Choroid plexus epithelial cell (primary cell): ENCODE measurements around the gene PKD1.
"Not testable (repeated sequence)": the region's sequence is repeated elsewhere in the genome, so short reads cannot be mapped to it uniquely, and the experiment has no call there.

Source experiments
- DNase-seq: peaks from one replicate; pipeline ENCODE4 v3.0.0-alpha.2; 2010; ENCODE audit warnings: low read depth
- H3K4me3 ChIP-seq: 2 replicates; pipeline ENCODE4 v1.5.1; 2011; ENCODE audit warnings: low read depth, mild to moderate bottlenecking, control low read depth, low read length, moderate library complexity
- TF ChIP-seq, protein P1 (sequence below): conservative IDR thresholded peaks from 2 replicates; pipeline ENCODE4 v1.5.1; 2011; ENCODE audit warnings: low read depth, mild to moderate bottlenecking, control low read depth, inconsistent platforms, low read length, moderate library complexity

The PKD1 gene

DNA sequence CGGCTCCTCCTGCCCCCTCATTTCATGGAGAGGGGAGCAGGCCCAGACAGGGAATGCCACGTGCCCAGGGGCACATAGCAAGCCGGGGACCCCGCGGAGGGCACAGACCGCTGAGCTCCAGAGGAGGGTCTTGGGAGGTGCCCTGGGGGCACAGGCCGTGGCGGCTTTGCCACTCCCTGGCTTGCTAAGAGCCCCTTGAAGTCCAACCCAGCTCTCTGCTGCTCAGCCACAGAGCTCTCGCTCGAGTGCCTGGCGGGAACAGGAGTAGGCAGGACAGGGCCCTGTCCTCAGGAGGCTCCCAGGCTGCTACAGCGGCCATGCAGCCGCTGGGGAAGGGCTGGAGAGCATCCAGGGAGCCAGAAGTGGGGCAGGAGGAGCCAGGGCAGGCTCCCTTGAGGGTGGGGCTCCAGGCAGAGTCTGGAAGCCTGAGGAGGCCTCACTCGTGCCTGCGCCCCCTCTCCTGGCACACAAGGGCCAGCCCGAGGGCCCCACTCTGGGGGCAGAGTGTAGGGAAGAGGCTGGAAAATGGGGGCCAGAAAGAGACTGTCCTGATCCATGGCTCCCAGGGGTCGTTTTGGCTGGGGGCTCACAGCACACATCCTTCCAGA lies 8.3 kb upstream of the PKD1 start:
- TF ChIP-seq, protein P1, sequence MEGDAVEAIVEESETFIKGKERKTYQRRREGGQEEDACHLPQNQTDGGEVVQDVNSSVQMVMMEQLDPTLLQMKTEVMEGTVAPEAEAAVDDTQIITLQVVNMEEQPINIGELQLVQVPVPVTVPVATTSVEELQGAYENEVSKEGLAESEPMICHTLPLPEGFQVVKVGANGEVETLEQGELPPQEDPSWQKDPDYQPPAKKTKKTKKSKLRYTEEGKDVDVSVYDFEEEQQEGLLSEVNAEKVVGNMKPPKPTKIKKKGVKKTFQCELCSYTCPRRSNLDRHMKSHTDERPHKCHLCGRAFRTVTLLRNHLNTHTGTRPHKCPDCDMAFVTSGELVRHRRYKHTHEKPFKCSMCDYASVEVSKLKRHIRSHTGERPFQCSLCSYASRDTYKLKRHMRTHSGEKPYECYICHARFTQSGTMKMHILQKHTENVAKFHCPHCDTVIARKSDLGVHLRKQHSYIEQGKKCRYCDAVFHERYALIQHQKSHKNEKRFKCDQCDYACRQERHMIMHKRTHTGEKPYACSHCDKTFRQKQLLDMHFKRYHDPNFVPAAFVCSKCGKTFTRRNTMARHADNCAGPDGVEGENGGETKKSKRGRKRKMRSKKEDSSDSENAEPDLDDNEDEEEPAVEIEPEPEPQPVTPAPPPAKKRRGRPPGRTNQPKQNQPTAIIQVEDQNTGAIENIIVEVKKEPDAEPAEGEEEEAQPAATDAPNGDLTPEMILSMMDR, result no peak
- no peak overlapping the region for H3K4me3 ChIP-seq
- no peak for DNase-seq

DNA sequence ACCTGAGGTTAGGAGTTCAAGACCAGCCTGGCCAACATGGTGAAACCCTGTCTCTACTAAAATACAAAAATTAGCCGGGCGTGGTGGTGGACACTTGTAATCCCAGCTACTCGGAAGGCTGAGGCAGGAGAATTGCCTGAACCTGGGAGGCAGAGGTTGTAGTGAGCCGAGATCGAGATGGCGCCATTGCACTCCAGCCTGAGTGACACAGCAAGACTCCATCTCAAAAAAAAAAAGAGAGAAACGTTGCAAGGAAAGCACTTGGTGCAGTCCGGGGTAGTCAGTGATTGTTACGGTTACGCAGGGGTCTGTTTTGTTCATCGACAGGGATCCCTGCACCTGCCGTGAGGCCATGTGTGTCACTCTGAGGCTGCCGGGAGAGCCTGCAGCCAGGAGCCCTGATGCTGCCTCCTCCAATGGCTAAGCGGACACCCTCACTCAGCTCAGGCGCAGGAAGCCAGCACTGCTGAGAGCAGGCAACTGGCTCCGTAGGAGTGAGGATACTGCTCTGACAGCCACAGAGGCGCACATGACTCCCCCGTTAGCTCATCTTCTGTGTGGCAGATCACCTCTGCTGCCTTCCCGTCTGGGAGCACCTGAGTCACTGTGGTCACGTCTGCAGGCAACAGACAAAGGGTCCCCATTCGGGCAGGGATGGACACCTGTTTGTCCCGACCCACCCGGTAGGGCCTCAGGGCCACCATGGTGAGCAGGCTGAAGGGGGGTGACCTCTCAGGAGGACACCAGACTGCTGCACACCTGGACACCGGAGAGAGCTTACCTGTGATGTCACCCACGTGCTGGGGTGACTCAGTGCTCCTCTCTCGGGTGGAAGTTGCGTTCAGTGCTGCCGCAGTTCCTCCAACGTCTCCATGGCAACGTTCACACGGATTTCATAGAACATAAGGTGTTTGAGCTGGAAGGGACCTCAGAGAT lies 7.5 kb upstream of the PKD1 start:
- no peak overlapping the region for H3K4me3 ChIP-seq
- no peak for DNase-seq
- TF ChIP-seq, protein P1, result no peak

DNA sequence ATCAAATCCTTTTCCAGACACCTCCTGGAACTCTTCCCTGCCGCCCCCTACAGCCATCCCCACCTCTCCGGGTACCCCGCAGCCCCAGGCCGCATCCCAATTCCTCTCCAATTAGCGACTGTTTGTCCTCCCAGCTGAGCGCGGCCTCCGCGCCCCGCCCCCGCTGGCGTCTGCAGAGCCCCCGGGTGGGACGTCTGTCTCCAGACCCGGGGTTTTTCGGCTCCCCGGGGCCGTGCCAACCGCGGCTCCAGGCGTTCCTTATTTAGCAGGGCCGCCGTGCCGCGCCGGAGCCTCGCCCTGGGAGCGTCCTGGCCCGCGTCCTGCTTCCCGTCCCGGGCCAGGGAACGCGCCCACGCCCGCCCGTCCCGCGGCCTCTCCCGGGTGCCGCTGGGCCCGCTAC lies 627 bp downstream of the PKD1 start:
- not testable (repeated sequence) for DNase-seq
- H3K4me3 ChIP-seq, result peak overlapping the region; percentile 57

DNA sequence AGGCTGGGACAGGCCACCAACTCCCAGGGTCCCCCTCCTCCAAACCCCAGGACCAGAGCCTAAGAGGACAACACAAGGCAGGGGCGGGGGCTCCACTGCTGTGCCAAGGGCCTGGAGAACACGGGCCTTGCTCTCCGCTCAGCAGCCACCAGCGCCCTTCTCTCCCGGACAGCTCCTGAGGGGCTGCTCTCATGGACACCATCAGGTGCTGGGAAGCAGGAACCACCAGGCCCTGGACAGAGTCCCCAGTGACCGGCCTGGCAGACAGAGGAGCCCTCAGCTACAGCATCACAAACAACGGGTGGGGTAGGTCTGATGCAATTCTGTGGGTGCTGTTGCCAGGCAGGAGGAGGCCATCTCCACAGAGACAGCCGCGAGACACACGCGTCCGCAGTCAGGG lies 1.9 kb downstream of the PKD1 start:
- DNase-seq, result not testable (repeated sequence)
- peak overlapping the region; percentile 10 for H3K4me3 ChIP-seq

DNA sequence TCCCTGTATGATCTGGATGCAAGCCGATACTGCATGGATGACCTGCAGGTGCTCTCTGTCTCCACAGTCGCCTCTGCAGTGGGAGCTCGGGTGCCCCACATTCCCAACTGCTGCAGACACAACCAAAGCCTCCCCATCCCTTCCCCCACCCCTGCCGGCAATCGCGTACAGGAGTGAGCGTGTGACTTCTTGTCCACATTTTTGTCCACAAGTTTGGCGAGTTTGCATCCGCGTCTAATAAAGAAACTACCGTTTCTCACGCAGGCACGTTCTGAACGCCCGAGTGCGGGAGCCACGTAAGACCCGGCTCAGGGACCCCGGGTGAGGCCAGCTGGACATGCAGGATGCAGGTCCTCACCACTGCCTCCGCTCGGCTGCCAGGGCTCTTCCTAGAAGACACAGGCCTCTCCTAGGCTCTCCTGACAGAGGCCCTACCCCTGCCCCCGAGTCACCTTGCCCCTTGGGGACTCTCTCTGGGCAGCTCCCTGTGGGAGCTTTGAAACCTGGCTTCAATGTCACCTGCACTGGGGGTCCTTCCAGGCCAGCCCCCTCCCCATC lies 5.7 kb downstream of the PKD1 start:
- not testable (repeated sequence) for DNase-seq, H3K4me3 ChIP-seq

DNA sequence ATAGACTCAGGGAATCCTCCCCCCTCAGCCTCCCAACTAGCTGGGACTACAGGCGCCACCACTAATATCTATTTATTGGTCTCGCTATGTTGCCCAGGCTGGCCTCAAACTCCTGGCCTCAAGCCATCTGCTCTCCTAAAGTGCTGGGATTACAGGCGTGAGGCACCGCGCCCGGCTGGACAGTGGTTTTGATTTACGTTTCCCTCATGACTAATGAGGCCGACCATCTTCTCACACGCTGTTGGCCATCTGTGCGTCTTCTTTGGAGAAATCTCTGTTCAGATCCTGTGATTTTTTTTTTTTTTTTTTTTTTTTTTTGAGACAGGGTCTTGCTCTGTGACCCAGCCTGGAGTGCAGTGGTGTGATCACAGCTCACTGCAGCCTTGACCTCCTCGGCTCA lies 6.4 kb downstream of the PKD1 start:
- peak; percentile 60 for DNase-seq
- H3K4me3 ChIP-seq, result not testable (repeated sequence)

DNA sequence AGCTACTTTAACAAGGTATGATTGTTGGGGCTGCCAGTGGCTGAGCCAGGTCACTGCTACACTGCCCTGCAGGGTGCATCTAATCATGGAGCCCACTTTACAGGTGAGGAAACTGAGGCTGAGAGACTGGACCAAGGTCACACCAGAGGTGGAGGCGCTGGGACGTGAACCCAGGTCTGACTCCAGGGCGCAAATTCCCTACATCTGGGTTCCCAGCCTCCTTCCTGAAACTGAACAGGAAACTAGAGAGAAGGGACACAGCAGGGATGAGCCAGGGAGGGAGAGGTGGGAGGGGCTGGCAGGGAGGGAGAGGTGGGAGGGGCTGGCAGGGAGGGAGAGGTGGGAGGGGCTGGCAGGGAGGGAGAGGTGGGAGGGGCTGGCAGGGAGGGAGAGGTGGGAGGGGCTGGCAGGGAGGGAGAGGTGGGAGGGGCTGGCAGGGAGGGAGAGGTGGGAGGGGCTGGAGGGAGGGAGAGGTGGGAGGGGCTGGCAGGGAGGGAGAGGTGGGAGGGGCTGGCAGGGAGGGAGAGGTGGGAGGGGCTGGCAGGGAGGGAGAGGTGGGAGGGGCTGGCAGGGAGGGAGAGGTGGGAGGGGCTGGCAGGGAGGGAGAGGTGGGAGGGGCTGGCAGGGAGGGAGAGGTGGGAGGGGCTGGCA lies 7.9 kb downstream of the PKD1 start:
- peak; percentile 65 for DNase-seq
- H3K4me3 ChIP-seq, result not testable (repeated sequence)

DNA sequence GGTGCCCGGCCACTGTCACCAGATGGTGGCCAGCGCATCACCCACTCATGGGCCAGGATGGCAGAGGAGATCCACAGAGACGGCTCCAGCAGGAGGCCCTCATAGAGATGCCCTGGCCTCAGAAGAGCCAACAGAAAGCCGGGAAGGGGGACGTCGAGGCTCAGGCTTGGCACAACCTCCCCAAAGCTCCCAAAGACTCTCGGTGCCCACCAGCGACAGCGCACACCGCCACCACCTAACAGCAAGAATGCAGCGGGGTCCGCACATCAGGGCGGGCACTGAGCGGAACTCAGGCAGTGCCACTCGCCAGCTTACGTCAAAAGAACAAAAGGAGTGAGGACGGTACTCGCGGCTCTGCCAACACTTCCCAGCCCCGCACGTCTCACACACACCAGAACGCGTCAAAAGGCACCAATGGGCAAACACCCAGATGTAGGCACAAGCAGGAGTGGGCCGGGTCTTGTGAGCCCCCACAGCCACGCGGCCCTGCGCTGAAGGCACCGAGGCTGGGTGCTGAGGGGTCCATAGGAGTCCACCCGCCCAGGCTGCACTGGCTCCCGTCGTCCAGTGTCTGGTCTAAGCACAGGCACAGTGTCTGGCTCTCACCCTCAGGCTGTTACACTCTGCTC lies 8.7 kb downstream of the PKD1 start:
- not testable (repeated sequence) for H3K4me3 ChIP-seq

DNA sequence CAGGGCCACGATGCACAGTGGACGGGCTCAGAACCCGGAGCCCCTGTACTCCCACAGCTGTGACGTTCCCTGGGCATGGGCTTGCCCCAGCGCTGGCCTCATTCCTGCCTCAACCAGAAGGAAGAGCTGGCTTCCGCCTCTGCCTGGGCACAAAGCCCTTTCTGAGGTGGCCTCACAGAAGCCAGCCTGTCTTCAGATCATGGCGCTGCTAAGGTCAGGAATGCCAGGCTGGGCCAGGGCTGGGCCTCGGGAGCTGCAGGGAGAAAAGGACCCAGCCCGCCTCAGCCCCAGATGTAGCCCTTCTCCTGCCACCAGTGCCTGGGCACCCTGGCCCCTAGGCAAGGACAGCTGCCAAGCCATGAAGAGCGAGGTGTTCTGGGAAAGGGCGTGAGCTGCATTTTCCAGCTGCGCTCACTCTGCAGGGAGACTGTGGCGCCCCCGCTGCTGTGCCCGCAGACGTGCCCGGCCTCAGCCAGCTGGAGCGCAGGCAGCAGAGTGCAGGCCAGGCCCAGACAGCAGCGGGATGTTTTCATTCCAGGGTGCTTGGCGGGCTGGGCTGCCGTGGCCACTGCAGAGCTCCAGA lies 9.4 kb downstream of the PKD1 start:
- not testable (repeated sequence) for DNase-seq, H3K4me3 ChIP-seq

More for the DNA sequence above, 8.7 kb downstream of the PKD1 start:
- not testable (repeated sequence) for DNase-seq

DNA sequence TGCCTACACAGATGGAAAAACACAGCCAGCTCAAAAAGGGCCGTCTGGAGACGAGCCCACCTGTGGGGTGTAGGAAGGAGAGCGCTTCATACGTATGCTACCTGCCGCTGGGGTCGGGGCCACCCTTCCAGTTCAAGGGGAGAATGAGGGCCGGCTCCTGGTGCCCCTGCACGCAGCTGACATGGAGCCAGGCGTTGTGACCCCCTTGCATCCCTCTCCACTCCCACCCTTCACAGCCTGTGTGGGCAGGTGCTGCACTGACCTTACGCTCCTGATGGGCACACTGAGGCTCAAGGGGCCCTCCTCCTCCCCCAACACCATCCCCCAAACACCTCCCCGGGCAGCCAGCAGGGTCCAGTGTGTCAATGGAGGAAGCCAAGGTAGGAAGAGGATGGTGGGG lies 10.1 kb downstream of the PKD1 start:
- DNase-seq, H3K4me3 ChIP-seq: not testable (repeated sequence)

DNA sequence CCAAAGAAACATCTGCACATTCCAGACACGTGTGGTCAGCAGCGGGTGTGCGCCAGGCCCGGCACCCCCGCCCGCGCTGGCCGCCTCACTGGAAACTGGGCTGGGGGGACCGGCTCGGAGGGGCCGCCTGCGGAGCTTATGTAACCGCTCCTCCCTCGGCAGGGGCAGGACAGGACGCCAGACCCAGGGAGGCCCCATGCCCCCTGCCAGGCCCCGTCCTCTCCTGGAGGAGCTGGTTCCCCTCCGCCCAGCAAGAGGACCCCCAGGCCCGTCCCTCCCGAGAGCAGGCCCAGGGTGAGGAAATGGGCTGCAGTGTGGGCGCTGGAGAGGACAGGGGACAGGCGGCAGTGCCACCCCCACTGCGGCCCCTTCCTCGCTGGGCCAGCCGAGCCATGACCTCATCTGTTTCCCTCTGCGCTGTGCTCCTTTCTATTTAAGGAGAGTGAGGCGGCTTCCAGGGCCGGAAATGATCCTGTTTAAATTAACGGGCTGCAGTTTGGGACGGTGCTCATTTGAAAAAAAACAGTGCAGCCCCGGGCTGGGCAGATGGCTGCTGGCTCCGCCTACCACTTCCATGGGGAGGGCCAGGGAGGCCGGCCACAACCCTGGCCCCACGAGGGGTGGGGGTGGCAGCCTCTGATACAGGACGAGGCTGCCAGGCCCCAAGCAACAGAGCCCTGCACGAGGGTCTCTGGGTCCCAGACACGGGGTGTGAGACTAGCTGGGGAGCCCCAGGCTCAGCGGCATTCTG lies 10.8 kb downstream of the PKD1 start:
- peak; percentile 44 for DNase-seq
- H3K4me3 ChIP-seq, result peak overlapping the region; percentile 14

DNA sequence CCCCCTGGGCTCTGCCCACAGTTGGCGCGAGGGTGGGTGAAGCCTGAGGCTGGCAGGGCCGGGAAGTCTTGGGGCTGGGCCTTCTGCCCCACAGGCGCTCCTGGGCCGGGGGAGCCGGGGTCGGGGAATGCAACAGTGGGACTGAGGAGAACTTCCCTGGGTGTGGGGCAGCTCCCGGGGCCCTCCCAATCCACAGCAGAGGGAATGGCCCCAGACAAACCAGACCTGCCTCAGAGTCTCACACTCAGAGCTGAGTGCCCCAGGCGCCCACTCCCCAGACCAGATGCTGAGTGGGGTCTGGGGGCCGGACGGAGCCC lies 11.4 kb downstream of the PKD1 start:
- not testable (repeated sequence) for H3K4me3 ChIP-seq

DNA sequence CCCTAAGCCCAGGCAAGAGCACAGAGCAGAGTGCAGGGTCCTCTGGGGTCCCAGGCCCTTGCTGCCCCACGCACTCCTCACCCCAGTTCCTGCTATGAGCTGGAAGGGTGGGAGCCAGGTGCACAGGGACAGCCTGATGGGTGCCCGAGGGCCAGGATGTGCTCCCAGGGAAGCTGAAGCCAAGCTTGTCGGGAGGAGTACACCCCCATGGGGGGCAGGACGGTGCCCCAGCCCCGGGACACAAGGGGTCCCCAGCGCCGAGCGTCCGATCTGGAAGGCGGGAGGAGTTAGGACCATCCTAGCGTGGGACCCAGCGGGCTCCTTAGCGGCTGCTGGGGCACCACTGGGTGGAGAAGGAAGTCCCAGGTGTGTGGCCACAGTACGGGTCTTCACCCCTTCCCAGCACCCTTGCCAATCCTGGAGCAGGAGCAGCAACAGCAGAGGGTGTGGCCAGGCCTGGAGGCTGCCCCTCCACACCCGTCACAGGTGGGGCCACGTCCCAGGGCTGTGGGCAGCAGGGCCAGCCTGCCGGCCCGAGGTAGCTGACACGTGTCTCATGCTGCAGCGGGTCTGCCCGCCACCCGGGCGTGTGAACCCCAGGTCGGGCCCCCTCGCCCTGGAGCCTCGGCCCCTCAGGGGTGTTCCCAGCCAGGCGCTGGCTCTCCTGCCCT lies 11.9 kb downstream of the PKD1 start:
- not testable (repeated sequence) for H3K4me3 ChIP-seq, DNase-seq

More for the DNA sequence above, 11.4 kb downstream of the PKD1 start:
- DNase-seq, result not testable (repeated sequence)

DNA sequence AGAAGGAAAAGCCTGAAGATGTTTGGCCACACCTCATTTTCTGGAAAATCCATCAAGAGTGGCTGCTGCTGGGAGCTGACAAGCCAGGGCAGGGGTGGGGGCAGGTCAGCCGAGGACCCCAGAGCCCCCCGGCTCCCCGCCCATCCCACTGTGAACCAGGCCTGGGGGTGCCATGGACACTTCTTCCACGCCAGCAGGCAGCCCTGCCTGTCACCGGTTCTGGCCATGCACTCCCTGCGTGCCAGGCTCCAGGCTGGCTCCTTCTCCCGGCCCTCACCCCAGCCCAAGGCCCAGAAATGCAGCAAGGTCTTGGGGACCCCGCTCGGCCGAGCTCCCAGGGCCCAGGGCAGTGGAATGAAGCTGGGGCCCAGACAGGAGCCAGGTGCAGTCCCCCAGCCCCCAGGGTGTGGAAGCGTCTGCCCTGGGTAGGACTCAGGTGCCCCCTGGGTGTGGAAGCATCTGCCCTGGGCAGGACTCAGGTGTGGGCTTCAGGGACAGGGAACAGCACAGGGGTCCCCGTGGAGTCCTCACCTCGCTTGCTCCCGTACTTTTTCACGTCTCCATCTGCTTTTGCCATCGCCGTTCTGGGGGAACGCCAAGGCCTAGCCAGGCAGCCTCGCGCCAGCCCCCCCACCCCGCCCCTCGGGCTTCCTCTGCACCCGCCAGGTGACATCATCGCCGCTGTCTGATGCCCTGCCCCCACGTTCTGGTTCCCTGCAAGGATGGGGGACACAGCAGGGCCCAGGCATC lies 12.6 kb downstream of the PKD1 start:
- not testable (repeated sequence) for H3K4me3 ChIP-seq, DNase-seq
